Adipocyte (in vitro differentiated cells): ENCODE results near the gene OR4D10.

Source experiments
- DNase-seq: peaks from one replicate; pipeline ENCODE4 v3.0.0-alpha.2; 2015; ENCODE audit warnings: low read depth
- H3K27me3 ChIP-seq: replicated peaks from 2 replicates; pipeline ENCODE4 v1.7.0; 2013; ENCODE audit warnings: mild to moderate bottlenecking, low read length, moderate library complexity; ENCODE audit not compliant: control insufficient read depth, insufficient read depth
- H3K36me3 ChIP-seq: 2 replicates; pipeline ENCODE4 v1.7.0; 2013; ENCODE audit warnings: low read length, mild to moderate bottlenecking, moderate library complexity; ENCODE audit not compliant: control insufficient read depth, insufficient read depth, severe bottlenecking
- H3K4me1 ChIP-seq: 2 replicates; pipeline ENCODE4 v1.7.0; 2013; ENCODE audit warnings: mild to moderate bottlenecking, low read length, moderate library complexity; ENCODE audit not compliant: control insufficient read depth, insufficient read depth
- H3K4me3 ChIP-seq: 2 replicates; pipeline ENCODE4 v1.7.0; 2013; ENCODE audit warnings: mild to moderate bottlenecking, low read length, moderate library complexity
- H3K9ac ChIP-seq: 2 replicates; pipeline ENCODE4 v1.7.0; 2013; ENCODE audit warnings: mild to moderate bottlenecking, low read length, moderate library complexity
- H3K9me3 ChIP-seq: 2 replicates; pipeline ENCODE4 v1.7.0; 2013; ENCODE audit warnings: mild to moderate bottlenecking, low read length, moderate library complexity; ENCODE audit not compliant: control insufficient read depth

Gene OR4D10

DNA sequence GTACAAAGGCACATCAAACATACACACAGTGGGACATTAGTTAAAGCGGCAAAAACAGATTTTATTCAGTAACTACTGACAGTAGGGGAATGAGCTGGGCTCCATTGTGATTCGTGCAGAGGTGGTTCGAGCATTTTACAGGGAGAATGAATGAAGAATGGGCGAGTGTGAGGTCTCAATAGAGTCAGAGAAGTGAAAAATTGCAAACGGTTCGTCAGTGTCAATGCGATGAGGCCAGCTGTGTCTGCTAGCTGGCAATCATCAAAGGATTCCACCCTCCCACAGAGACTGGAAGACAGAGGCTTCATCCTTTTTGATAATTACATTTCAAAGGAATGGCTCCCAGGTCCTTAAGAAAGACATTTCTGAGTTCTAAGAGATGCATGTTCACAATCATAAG lies 55.6 kb downstream of the OR4D10 start:
- no peaks in the 10 kb centered on the region for H3K36me3 ChIP-seq
- no peak overlapping the region for H3K4me3 ChIP-seq
- H3K9me3 ChIP-seq = no peaks in the 10 kb centered on the region
- H3K9ac ChIP-seq = no peak overlapping the region
- peaks cover 19% of the 10 kb centered on the region for H3K27me3 ChIP-seq
- no peaks in the 10 kb centered on the region for H3K4me1 ChIP-seq
- no peak for DNase-seq
